OCI-LY3 (cell line): ENCODE results near the gene C2.

Experiments used
- EZH2phosphoT487 ChIP-seq: fragments of 200-600 bp; shearing (Covaris generic); IDR thresholded peaks from 2 replicates; pipeline ENCODE4 v1.6.1; 2018; ENCODE audit warnings: antibody characterized with exemption, mixed run types, low read depth
- TF ChIP-seq, protein P1 (sequence below): fragments of 200-600, 300-600 bp; sonication (generic); IDR thresholded peaks from 2 replicates; pipeline ENCODE4 v1.5.1; 2014; ENCODE audit warnings: antibody characterized with exemption, low read length, low read depth

DNA sequence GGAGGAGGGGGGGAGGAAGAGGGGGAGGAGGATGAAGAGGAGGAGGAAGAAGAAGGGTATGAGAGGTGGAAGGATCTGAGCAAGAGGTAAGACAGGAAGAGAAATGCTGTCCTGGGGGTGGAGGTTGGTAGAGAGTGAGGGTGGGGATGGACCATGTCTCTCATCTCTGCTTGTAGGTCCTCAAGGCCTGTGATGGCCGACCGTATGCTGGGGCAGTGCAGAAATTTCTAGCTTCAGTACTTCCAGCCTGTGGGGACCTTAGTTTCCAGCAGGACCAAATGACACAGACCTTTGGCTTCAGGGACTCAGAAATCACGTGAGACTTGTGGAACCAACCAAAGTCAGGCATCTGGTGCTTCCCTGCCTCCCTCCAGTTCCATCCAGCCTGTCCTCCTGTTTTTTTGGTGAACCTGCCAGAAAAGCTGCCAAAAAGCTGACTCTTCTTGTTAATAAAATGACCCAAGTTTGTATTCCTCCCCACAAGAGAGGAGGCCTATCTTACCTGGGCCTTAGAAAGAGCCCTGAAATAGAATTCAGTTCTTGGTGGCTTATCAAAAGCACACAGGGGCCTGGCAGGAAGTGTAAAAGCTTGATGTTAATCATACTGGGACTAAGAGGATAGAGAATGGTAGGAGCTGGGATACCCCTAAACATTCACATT, 51.9 kb downstream of the C2 start:
- TF ChIP-seq, protein P1, sequence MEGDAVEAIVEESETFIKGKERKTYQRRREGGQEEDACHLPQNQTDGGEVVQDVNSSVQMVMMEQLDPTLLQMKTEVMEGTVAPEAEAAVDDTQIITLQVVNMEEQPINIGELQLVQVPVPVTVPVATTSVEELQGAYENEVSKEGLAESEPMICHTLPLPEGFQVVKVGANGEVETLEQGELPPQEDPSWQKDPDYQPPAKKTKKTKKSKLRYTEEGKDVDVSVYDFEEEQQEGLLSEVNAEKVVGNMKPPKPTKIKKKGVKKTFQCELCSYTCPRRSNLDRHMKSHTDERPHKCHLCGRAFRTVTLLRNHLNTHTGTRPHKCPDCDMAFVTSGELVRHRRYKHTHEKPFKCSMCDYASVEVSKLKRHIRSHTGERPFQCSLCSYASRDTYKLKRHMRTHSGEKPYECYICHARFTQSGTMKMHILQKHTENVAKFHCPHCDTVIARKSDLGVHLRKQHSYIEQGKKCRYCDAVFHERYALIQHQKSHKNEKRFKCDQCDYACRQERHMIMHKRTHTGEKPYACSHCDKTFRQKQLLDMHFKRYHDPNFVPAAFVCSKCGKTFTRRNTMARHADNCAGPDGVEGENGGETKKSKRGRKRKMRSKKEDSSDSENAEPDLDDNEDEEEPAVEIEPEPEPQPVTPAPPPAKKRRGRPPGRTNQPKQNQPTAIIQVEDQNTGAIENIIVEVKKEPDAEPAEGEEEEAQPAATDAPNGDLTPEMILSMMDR: no peak
- no peak for TF ChIP-seq EZH2phosphoT487
